Measurements from ENCODE around the gene PTCH1.

The PTCH1 gene

GRCh38 chr9:95512709-95513095, 4.1 kb downstream of the PTCH1 start:
- DNase-seq (ENCODE audit: low read depth, low spot score): no peak

GRCh38 chr9:95511952-95512708, 4.6 kb downstream of the PTCH1 start:
- DNase-seq (ENCODE audit: low read depth, low spot score): peak; percentile 66

- no peak for DNase-seq (ENCODE audit: low read depth, low spot score)
These were observed 5.2 kb downstream of the PTCH1 start for GRCh38 chr9:95511616-95511931.

GRCh38 chr9:95510709-95511615, 5.8 kb downstream of the PTCH1 start:
- DNase-seq (ENCODE audit: low read depth, low spot score): peak; percentile 97

GRCh38 chr9:95509851-95510708, 6.7 kb downstream of the PTCH1 start:
- DNase-seq (ENCODE audit: low read depth, low spot score): no peak

- peak; percentile 98 for DNase-seq (ENCODE audit: low read depth, low spot score)
These were observed 7.6 kb downstream of the PTCH1 start for GRCh38 chr9:95508968-95509850.

- no peak for DNase-seq (ENCODE audit: low read depth, low spot score)
These were observed 8.4 kb downstream of the PTCH1 start for GRCh38 chr9:95508242-95508967.

- DNase-seq (ENCODE audit: low read depth, low spot score): peak; percentile 74
These were observed 9.1 kb downstream of the PTCH1 start for GRCh38 chr9:95507464-95508241.

- DNase-seq (ENCODE audit: low read depth, low spot score): peak; percentile 61
These were observed 9.9 kb downstream of the PTCH1 start for GRCh38 chr9:95506678-95507463.

GRCh38 chr9:95506428-95506677, 10.4 kb downstream of the PTCH1 start:
- no peak for DNase-seq (ENCODE audit: low read depth, low spot score)

GRCh38 chr9:95505717-95506427, 10.9 kb downstream of the PTCH1 start:
- peak; percentile 62 for DNase-seq (ENCODE audit: low read depth, low spot score)

GRCh38 chr9:95505072-95505716, 11.6 kb downstream of the PTCH1 start:
- no peak for DNase-seq (ENCODE audit: low read depth, low spot score)

GRCh38 chr9:95504053-95504963, 12.5 kb downstream of the PTCH1 start:
- DNase-seq (ENCODE audit: low read depth, low spot score): peak; percentile 83

- DNase-seq (ENCODE audit: low read depth, low spot score): no peak
These were observed 13.4 kb downstream of the PTCH1 start for GRCh38 chr9:95503369-95503768.

- no peak for DNase-seq (ENCODE audit: low read depth, low spot score)
These were observed 14.5 kb downstream of the PTCH1 start for GRCh38 chr9:95502248-95502647.

GRCh38 chr9:95499847-95500246, 16.9 kb downstream of the PTCH1 start:
- no peak for DNase-seq (ENCODE audit: low read depth, low spot score)

Measured in ELF-1 (cell line).